ENCODE data around the gene WIPF1.

Gene WIPF1

DNA sequence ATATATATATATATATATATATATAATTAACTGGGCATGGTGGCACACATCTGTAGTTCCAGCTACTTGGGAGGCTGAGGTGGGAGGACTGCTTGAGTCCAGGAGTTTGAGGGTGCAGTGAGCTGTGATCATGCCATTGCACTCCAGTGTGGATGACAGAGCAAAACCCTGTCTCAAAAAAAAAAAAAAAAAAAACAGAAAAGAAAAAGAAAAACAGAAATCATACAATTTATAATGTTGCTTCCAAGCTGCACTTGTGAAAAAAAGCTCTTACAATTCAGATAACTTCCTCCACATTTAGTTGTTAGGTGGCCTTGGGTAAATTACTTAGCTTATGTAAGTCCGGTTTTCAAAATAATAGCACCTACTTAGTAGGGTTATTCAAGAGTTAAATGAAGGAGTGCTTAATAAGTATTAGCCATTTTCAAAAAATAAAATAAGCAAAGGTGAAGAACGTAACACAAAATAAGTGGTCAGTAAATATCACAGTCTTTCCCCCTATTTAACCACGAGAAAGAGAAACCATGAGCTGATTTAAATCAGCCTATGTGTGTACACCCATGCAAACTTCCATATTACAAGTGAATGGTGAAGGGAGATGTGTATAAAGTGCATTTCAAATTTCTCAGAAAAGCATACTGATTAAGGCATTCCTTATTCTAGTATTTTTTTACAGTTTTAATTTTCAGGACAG lies 2.3 kb downstream of the WIPF1 start:
- peak; percentile 67 for DNase-seq (ENCODE audit: low spot score)

DNA sequence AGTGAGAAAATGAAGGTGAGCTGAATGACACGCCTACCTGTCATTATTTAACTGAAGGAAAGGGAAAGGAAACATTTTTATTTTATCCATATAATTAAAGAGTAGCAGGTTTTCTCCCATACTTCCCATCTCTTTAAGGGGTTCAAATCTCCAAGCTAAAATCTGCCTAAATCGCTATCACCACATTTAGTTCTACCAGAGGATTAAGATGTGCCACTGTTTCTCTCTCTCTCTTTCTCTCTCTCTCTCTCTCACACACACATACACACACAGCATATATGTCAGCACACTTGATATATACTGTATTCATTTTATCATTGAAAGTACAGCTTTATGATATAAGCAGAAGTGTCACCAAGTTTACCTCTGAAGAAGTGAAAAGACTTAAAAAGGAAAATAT lies 3.1 kb downstream of the WIPF1 start:
- DNase-seq (ENCODE audit: low spot score): peak; percentile 61

DNA sequence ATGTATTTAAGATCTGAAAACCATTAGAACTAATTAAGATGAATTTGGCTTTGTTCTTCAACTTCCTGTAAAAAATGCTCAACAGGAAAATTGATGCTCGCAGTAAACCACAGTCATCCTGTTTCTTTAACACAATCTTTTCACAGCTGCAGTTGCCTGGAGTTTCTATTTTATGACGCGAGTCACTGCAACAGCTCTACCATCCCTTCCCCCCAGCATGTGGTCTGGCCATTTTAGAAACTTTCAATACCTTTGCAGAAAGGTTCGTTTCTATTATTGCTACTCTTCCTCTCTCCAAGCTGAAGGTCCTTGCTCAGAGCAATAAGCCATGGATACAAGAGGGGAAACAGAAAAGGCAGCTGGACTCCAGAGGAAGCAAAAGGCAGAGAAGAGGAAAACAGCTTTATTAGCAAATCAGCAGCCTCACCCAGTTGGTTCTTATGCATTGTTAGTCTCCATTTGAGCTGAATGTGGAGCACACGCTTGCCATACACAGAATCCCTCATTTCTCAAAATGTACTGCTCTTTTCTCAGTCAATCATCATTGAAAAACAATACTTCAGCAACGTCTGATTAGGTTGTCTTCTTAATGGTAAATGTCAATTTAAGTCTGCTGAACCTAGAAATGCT lies 3.9 kb downstream of the WIPF1 start:
- peak; percentile 95 for DNase-seq (ENCODE audit: low spot score)

DNA sequence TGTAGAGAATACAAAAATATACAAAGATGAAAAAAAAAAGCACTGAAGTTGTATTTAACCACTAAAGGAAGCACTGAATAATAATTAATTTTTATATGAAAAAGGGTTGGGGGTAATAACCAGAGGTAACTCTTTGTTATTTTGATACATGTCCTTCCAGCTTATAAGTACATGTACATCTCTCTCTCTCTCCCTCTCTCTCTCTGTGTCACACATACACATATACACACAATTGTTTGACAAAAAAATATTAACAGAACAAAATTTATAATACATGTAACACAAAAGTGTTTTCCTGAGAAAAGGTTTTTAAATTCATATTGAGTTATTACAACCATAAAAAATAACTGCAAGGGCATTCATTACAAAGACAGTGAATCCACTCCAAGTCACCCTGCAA lies 4.6 kb downstream of the WIPF1 start:
- DNase-seq (ENCODE audit: low spot score): no peak

DNA sequence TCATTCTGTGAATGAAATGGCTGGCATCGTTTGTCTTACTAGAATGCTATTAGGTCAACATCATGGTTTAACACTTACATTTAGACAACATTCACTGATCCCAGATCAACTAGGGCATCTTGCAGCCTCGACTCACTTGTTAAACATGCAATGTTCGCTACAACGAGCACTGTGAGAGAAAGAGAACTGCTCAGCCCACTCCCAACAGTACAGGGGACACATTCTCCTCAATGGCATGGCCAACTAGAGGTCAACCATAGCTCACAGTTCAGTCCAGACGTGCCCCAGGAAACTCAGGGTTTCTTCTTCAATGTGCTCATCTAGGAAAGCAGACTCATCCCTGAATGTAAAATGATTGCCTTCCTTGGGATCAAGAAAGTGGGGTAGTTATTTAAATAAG lies 5.9 kb downstream of the WIPF1 start:
- DNase-seq (ENCODE audit: low spot score): no peak

DNA sequence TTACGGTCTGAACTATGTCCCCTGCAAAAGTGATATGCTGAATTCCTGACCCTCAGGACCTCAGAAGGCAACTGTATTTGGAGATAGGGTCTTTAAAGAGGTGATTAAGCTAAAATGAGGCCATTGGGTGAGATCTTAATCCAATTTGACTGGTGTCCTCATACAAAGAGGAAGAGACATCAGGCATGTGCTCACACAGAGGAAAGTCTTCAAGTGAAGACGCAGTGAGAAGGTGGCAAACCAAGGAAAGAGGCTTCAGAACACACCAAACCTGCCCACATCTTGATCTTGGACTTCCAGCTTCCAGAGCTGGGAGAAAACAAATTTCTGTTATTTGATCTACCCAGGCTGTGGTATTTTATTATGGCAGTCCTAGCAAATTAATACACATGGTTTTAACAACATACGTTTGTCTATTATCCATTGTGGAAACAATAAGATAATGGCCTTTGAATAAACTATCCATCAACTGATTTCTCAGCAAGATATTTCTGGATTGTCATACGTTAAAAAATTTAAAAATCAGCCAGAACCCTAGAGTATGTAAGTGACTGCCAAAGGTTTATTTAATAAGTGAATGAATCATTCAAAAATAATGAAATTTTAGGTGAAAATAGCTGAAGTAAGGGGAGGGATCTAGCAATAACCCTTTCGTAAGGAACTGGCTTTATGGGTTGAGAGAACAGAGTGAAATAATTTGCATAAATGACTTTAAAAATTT lies 6.5 kb downstream of the WIPF1 start:
- no peak for DNase-seq (ENCODE audit: low spot score)

DNA sequence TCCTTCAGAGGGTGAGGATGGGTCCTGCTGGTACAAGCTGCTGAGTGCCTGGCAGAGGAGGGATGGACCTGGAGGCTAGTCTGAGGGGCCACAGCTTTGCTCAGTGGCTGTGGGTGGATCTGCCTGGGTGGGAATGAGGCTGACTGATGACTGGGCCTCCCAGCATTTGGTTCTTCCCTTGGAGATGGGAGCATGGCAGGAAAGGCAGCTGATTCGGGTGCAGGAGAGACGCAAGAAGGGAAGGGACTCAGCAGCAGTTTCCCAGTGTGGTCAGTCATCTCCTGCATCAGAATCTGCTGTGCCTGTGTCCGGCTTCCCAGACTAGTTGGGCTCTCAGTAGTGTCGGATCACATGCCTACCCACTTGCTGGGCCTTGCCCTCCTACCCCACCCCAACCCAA lies 7.3 kb downstream of the WIPF1 start:
- no peak for DNase-seq (ENCODE audit: low spot score)

DNA sequence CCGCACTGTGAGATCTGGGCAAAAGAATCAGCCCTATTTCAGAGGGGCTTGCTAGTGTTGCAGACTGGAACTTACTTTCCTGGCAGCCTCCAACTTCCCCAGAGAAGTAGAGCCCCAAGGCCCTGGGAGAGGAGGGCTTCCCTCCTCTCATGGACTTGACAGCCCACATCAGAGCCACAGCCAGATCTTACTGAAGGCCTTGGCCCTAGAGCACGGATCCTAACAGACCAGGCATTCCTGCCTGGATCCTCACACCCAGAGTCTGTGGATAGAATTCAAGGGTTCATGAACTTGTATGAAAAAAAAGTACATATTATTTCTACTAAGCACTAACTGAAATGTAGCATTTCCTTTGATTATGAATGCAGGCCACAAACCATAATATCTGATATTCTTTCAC lies 8.3 kb downstream of the WIPF1 start:
- no peak for DNase-seq (ENCODE audit: low spot score)

DNA sequence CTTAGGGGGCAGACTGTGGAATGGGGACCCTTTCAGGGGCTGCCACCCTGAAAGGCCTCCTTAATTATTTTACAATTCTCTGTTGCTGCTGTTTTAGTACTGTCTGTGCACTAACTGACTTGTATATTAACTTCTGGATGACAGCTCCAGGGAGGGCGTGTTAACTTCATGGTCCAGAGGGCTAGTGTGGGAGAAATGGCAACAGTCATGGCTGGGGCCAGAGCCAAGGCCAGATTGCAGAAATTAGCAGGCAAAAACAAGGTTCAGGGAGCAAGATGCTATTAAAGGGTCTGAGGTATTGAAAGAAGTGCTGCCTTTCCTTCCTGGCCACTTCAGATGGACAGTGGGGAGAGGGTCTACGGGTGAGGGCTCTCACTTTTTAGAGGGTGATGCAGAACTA lies 9.1 kb downstream of the WIPF1 start:
- DNase-seq (ENCODE audit: low spot score): no peak

DNA sequence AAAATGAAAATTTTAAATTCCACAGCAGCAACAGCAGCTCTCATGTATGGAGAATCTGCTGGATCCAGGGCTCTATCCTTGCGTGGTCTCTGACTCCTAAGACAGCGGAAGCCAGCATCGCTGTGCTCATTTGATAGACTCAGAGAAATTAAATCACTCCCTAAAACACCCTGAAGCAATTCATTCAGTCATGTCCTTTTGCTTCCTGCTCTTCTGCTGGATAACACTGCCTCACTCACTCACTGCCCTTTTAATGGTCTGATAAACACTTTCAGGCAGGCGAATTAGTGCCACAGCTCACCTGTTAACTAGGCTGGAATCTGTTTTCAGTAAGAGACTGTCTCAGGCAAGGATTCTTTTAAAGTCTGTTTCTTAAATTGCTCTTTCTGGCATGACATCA lies 10.0 kb downstream of the WIPF1 start:
- DNase-seq (ENCODE audit: low spot score): no peak

DNA sequence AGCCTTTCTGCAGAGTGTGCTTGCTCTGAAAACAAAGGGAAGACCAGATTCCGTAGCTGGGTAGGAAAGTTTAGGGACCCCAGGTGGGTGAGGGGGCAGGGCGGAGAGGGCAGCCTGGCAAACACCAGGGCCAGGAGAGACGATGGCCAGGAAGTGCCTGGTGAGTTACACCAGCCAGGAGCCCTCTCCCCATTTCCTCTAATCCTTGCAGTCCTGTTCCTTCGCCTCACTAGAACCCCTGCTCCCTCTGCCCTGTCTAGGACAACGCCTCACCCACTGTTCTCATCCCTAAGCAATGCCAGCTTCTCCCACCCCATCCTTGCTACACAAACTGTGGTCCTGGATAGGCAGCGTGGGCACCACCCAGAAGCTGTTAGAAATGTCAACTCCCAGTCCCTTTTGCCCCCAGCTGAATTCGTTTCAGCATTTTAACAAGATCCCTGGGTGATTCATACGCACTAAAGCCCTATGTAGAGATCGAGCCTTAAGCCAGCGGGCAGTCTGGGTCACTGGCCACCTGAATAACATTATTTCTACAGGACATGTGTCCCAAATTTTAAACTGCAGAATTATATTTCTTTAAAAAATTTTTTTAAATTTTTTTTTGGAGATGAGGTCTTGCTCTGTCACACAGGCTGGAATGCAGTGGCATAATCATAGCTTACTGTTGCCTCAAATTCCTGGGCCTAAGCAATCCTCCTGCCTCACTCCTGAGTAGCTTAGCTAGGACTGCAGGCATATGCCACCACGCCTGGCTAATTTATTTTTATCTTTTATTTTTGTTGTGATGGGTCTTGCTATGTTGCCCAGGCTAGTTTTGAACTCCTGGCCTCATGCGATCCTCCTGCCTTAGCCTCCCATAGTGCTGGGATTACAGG lies 10.9 kb downstream of the WIPF1 start:
- DNase-seq (ENCODE audit: low spot score): no peak

DNA sequence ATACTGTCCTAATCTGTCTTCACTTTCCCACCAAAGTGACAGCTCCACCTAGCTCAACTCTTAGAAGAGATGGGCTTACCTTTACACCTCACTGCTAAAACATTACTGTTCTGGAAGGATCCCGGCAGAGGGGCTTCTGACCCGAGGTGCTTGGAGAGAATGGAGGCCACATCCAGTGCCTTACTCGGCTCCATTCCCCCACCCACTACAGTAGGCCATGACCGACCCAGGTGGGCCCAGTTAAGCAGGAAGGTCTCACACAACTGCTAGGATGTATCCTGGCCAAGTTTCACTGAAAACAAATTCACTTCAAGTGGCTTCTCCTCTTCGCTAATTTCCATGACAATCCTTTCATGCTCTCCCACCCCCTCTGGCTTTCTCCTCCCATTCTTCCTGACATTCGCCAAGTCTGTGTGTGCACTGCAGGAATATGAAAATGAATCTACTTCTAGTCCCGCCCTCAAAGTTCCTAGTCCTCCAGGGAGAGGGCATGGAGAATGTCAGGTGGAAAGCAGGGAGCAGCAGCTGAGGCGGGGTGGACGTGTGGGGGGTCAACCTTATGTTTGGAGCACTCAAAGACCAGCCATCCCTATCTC lies 11.8 kb downstream of the WIPF1 start:
- DNase-seq (ENCODE audit: low spot score): no peak

DNA sequence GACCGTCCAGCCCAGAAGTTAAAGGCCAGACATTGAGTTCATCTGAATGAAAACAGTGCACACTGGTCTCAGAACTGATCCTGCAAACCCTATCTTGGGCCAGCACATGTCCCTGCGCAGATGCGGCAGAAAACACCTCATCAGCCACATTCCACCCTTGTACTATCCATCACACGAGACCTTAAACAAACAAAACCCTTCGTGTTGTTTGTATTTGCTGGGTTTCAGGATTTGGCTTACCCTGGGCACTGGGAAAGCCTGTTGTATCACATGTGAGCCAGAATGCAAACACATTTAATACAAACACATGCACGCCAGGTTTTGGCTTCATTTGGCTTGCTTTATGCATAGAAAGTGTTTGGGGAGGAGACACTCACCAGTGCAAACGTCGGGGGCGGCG lies 12.5 kb downstream of the WIPF1 start:
- no peak for DNase-seq (ENCODE audit: low spot score)

DNA sequence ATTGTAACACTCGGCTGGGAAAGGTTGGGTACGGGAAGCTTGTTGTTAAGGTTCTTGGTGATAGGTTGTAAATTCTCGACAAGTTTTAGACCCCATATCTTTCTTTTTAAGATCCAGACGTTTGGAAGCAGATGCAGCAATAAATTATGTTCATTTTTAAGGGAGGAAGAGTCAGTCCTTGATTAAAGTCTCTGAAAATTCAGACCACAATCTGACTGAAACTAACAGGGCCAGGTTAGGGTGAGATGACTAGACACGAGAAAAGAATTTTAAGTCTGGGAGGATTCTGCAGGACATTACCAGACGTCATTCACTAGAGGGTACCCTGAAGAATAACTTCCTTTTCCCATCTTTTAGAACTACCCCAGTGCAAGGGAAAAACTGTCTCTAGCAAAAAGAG lies 16.1 kb downstream of the WIPF1 start:
- DNase-seq (ENCODE audit: low spot score): no peak

DNA sequence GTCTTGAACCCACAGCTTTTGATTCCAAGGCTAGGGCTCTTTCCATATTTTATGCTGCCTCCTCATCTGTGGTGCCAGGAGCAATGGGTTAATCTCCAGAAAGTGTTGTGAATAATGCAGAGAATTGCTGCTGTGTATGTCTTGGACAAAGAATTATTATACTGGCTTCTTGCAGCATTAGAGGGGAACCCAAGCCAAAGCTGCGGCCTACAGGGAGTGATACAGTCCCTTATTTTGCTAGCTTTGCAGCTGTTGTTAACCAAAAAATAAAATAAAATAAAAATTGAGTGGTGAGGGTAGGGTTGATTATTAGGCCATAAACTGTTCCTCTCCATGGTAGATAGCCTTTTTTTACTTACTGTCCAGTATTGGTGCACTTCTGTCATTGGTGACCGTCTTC lies 16.7 kb downstream of the WIPF1 start:
- DNase-seq (ENCODE audit: low spot score): no peak

DNA sequence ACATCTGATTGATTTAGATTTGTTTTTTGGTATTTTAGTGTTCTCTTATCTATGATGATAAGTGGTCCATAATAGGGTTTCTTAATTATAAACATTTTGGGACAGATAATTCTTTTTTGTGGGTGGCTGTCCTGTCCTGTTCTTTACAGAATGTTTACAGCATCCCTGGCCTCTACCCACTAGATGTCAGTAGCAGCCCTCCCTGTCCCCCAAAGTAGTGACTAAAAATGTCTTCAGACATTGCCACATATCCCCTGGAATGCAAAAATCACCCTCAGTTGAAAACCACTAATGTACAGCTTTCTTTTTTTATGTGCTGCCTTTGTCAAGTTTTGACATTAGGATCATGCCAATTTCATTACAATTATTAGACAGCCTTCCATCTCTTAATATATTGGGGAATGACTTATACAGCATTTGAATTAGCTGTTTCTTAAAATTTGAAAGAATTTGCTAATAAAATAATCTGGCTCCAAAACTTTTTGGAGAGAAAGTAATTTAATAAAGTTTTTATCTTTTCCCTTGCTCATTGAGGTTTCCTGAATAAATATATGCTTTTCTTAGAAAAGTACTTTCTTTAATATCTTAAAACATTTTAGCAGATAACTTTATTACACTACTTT lies 19.5 kb downstream of the WIPF1 start:
- peak; percentile 77 for DNase-seq (ENCODE audit: low spot score)

DNA sequence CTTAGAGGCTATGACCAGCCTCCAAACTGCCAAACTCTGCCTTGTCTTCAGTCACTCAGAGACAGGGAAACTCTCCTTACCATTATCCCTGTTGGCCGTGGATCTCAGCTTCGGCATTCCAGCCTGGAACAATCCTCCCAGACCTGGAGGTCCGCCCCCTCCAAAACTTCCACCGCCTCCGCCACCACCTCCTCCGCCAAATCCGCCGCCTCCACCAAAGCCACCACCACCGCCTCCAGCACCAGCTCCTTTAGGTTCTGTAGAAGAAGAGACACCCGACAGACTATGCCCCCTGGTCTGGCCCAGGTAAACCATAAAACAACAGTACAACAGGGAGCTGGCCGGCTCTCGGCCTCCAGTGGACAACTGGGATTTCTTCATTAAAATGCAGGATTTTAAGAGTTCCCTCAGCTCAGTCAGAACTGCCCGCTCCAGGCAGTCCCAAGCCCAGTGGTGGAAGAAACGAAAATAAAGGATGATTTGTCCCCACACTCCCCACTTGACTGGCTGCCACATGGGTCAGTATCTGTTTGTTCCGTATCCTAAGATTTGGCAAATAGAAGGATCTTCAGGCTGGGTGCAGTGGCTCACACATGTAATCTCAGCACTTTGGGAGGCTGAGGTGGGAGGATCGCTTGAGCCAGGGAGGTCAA lies 22.4 kb downstream of the WIPF1 start:
- no peak for DNase-seq (ENCODE audit: low spot score)

DNA sequence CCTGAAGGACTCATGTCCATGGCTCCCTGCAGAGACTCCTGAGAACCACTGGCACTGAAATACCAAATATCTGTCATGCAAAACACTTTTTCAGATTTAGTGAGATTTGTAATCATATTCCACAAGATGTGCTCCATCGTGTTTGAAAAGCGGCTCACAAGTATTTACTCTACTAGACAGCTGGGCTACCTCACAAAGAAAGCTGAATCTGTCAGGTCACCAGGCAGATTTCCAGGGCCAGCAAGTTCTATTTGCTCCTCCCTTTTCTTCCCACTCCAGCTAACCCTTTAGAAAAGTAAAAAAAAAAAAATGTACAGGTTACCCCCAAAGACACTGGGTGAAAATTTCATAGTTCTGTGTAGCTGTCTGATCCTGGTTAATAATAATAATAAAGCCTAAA lies 22.9 kb downstream of the WIPF1 start:
- DNase-seq (ENCODE audit: low spot score): no peak

DNA sequence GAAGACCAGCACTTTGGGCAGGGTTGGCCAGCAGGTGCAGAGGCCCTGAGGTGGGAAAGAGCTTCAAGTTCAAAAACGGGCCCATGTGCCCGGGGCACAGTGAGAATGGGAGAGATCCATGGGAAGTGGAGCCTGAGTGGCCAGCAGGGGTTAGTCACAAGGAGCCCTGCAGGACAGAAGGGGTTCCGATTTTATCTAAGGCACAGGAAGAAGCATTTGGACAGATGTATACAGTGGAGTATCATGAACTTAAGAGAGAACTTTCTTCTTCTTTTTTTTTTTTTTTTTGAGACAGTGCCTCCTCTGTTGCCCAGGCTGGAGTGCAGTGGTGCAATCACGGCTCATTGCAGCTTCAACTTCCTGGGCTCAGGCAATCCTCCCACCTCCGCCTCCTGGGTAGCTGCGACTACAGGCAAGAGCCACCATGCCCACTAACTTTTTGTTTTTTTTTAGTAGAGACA lies 24.0 kb downstream of the WIPF1 start:
- DNase-seq (ENCODE audit: low spot score): no peak

DNA sequence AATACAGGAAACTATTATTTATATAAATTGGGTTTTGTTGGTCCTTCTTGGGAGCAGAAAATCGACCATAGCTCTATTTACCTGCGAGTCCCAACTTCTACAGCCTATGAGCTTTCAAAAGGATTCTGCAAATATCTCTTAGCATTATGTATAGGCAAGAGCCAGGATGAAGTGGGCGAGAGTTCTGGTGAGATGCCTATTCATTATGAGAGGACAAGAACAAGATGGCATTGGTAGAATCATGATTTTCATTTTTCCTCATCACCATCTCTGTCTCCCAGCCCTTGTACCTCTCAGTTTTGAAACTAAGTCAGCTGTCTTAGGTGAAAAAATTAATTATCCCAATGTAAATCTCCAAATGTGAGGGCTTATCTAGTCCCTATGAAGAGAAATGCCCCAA lies 25.0 kb downstream of the WIPF1 start:
- DNase-seq (ENCODE audit: low spot score): no peak

Data from NAMALWA (cell line).